Esophagus muscularis mucosa (tissue), 3 donors: Measurements from ENCODE around the gene TCERG1L.

Experiments used
- POLR2A ChIP-seq: fragments of 450-650 bp; IDR thresholded peaks from one replicate; pipeline ENCODE4 v1.6.1; 2017; ENCODE audit warnings: antibody characterized with exemption, moderate library complexity, mild to moderate bottlenecking, low read depth
- POLR2AphosphoS5 ChIP-seq, 2 donors: sonication (generic); formaldehyde crosslinking; IDR thresholded peaks; one replicate each; pipeline ENCODE4 v1.6.1; 2017; ENCODE audit warnings: antibody characterized with exemption in 2 of 2
- TF ChIP-seq, protein P1 (sequence below), 3 experiments: fragments of 200-600 bp in 2 of 3; fragments of 450-650 bp in 1 of 3; sonication (generic) in 2 of 3; IDR thresholded peaks; one replicate each; pipeline ENCODE4 v1.5.1; 2017 to 2019; ENCODE audit warnings: antibody characterized with exemption in 3 of 3, mild to moderate bottlenecking in 2 of 3, moderate library complexity in 1 of 3

DNA sequence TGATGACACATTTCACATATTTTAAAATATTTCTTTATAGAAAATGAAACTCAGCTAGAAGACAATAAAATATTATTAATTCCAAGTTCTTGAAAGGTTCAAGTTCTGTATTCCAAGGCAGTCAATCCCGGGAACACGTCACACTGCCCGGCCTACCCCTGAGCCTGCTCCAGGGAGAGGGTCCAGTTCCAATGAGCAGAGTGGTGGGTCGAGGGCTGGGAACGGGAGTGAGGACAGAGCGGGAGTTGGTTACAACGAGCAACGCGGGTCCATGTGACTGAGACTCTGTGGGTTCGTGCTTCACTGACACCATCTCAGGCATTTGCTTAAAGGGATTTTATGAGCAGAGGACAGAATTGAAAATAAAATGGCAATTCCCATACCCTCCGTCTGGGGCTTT, 209.4 kb downstream of the TCERG1L start:
- TF ChIP-seq POLR2A (no peak), POLR2AphosphoS5 (IDR thresholded peaks at IDR 0.05) (no peak)
- TF ChIP-seq, protein P1, sequence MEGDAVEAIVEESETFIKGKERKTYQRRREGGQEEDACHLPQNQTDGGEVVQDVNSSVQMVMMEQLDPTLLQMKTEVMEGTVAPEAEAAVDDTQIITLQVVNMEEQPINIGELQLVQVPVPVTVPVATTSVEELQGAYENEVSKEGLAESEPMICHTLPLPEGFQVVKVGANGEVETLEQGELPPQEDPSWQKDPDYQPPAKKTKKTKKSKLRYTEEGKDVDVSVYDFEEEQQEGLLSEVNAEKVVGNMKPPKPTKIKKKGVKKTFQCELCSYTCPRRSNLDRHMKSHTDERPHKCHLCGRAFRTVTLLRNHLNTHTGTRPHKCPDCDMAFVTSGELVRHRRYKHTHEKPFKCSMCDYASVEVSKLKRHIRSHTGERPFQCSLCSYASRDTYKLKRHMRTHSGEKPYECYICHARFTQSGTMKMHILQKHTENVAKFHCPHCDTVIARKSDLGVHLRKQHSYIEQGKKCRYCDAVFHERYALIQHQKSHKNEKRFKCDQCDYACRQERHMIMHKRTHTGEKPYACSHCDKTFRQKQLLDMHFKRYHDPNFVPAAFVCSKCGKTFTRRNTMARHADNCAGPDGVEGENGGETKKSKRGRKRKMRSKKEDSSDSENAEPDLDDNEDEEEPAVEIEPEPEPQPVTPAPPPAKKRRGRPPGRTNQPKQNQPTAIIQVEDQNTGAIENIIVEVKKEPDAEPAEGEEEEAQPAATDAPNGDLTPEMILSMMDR (IDR thresholded peaks at IDR 0.05) = no peak
